ENCODE results near the gene IL5RA.

Gene IL5RA

GRCh38 chr3:3038201-3038991, 71.8 kb downstream of the IL5RA start:
- ATAC-seq (ENCODE audit: insufficient read depth, low read depth) (no peak), DNase-seq (no peak)
- Histone ChIP-seq H3K4me3 (ENCODE audit: low read depth in 1 of 2, low read length in 2 of 2) (no peak overlapping the region), H3K27me3 (ENCODE audit: insufficient read depth, low read length, poor library complexity) (peaks cover 3% of the 10 kb centered on the region), H3K4me2 (ENCODE audit: insufficient read depth, low read length) (no peak overlapping the region), H3K36me3 (ENCODE audit: insufficient read depth, low read length) (no peaks in the 10 kb centered on the region), H3K4me1 (ENCODE audit: insufficient read depth, low read length) (no peaks in the 10 kb centered on the region), H2AFZ (ENCODE audit: low read depth, low read length) (no peak overlapping the region), H3K79me2 (ENCODE audit: insufficient read depth, low read length) (no peaks in the 10 kb centered on the region), H4K20me1 (ENCODE audit: insufficient read depth, low read length) (no peaks in the 10 kb centered on the region), H3K9ac (ENCODE audit: low read depth, low read length) (no peak overlapping the region), H3K9me3 (ENCODE audit: insufficient read depth, low read length, severe bottlenecking) (no peaks in the 10 kb centered on the region), H3K27ac (ENCODE audit: low read length) (no peak overlapping the region)
- TF ChIP-seq EZH2 (IDR thresholded peaks at IDR 0.05; ENCODE audit: borderline replicate concordance, low read depth, low read length, severe bottlenecking) (no peak), CTCF (IDR thresholded peaks at IDR 0.05; ENCODE audit: borderline replicate concordance, extremely low read depth, low read length, poor library complexity, severe bottlenecking) (no peak)

GRCh38 chr3:3037156-3037555, 73.0 kb downstream of the IL5RA start:
- no peak for TF ChIP-seq CTCF (IDR thresholded peaks at IDR 0.05; ENCODE audit: borderline replicate concordance, extremely low read depth, low read length, poor library complexity, severe bottlenecking)
- no peak for TF ChIP-seq EZH2 (IDR thresholded peaks at IDR 0.05; ENCODE audit: borderline replicate concordance, low read depth, low read length, severe bottlenecking)
- no peaks in the 10 kb centered on the region for H3K9me3 ChIP-seq (ENCODE audit: insufficient read depth, low read length, severe bottlenecking)
- H3K4me2 ChIP-seq (ENCODE audit: insufficient read depth, low read length): no peak overlapping the region
- H3K4me1 ChIP-seq (ENCODE audit: insufficient read depth, low read length): no peaks in the 10 kb centered on the region
- no peak overlapping the region for H3K9ac ChIP-seq (ENCODE audit: low read depth, low read length)
- DNase-seq (no peak), ATAC-seq (ENCODE audit: insufficient read depth, low read depth) (no peak)
- H2AFZ ChIP-seq (ENCODE audit: low read depth, low read length): no peak overlapping the region
- H4K20me1 ChIP-seq (ENCODE audit: insufficient read depth, low read length): no peaks in the 10 kb centered on the region
- no peak overlapping the region for H3K27ac ChIP-seq (ENCODE audit: low read length)
- peaks cover 3% of the 10 kb centered on the region for H3K27me3 ChIP-seq (ENCODE audit: insufficient read depth, low read length, poor library complexity)
- H3K36me3 ChIP-seq (ENCODE audit: insufficient read depth, low read length): no peaks in the 10 kb centered on the region
- no peaks in the 10 kb centered on the region for H3K79me2 ChIP-seq (ENCODE audit: insufficient read depth, low read length)
- H3K4me3 ChIP-seq (ENCODE audit: low read depth in 1 of 2, low read length in 2 of 2): no peak overlapping the region

- TF ChIP-seq EZH2 (IDR thresholded peaks at IDR 0.05; ENCODE audit: borderline replicate concordance, low read depth, low read length, severe bottlenecking) (no peak), CTCF (IDR thresholded peaks at IDR 0.05; ENCODE audit: borderline replicate concordance, extremely low read depth, low read length, poor library complexity, severe bottlenecking) (no peak)
- H4K20me1 ChIP-seq (ENCODE audit: insufficient read depth, low read length): no peaks in the 10 kb centered on the region
- peaks cover 3% of the 10 kb centered on the region for H3K27me3 ChIP-seq (ENCODE audit: insufficient read depth, low read length, poor library complexity)
- no peak overlapping the region for H3K27ac ChIP-seq (ENCODE audit: low read length)
- no peak overlapping the region for H3K9ac ChIP-seq (ENCODE audit: low read depth, low read length)
- no peaks in the 10 kb centered on the region for H3K36me3 ChIP-seq (ENCODE audit: insufficient read depth, low read length)
- no peak overlapping the region for H2AFZ ChIP-seq (ENCODE audit: low read depth, low read length)
- no peaks in the 10 kb centered on the region for H3K79me2 ChIP-seq (ENCODE audit: insufficient read depth, low read length)
- no peak for DNase-seq
- no peak for ATAC-seq (ENCODE audit: insufficient read depth, low read depth)
- no peak overlapping the region for H3K4me3 ChIP-seq (ENCODE audit: low read depth in 1 of 2, low read length in 2 of 2)
- H3K4me2 ChIP-seq (ENCODE audit: insufficient read depth, low read length): no peak overlapping the region
- no peaks in the 10 kb centered on the region for H3K9me3 ChIP-seq (ENCODE audit: insufficient read depth, low read length, severe bottlenecking)
- no peaks in the 10 kb centered on the region for H3K4me1 ChIP-seq (ENCODE audit: insufficient read depth, low read length)
Observed at GRCh38 chr3:3031326-3031725, 78.8 kb downstream of the IL5RA start.

Measured in DND-41 (cell line).